ENCODE results near the gene C17orf113. TPM values are rescaled to one million over a fixed set of nuclear protein-coding genes. Genes with fewer than 3 reads are reported as not detected.

The C17orf113 gene
- polyA plus RNA-seq, 6 donors from 2014 or later, result 0.13 to 0.87 (median 0.58) TPM

Other genes with a start within 250 kb of the C17orf113 start
- gene P3H4, start 238.7 kb downstream of the C17orf113 start, polyA plus RNA-seq (ENCODE audit: low read depth in 6 of 6), result 1 to 10 TPM in 2 of 6 donors, under 1 TPM in 4; 0.39 to 2.9 (median 0.87) TPM
- gene FKBP10, start 237.6 kb downstream of the C17orf113 start, polyA plus RNA-seq (ENCODE audit: low read depth in 6 of 6), result not detected
- gene NT5C3B, start 214.4 kb downstream of the C17orf113 start, polyA plus RNA-seq (ENCODE audit: low read depth in 6 of 6), result 10 to 100 TPM; 28.9 to 49.8 (median 37.8) TPM
- not detected for gene KLHL10, start 212.8 kb downstream of the C17orf113 start, polyA plus RNA-seq (ENCODE audit: low read depth in 6 of 6)
- gene KLHL11, start 185.2 kb downstream of the C17orf113 start, polyA plus RNA-seq (ENCODE audit: low read depth in 6 of 6), result 1 to 10 TPM; 3.6 to 9.8 (median 6.7) TPM
- gene ACLY, start 131.7 kb downstream of the C17orf113 start, polyA plus RNA-seq (ENCODE audit: low read depth in 6 of 6), result 10 to 100 TPM; 34.0 to 63.5 (median 49.8) TPM
- gene ODAD4, start 120.0 kb downstream of the C17orf113 start, polyA plus RNA-seq (ENCODE audit: low read depth in 6 of 6), result under 1 TPM in 4 of 6 donors, not detected in 2; 0.17 to 0.60 (median 0.37) TPM
- 10 to 100 TPM; 27.5 to 42.4 (median 34.8) TPM for gene CNP, start 83.8 kb downstream of the C17orf113 start, polyA plus RNA-seq (ENCODE audit: low read depth in 6 of 6)
- gene DNAJC7, start 33.2 kb downstream of the C17orf113 start, polyA plus RNA-seq (ENCODE audit: low read depth in 6 of 6), result 10 to 100 TPM; 33.4 to 98.0 (median 77.4) TPM
- 10 to 100 TPM; 25.0 to 42.1 (median 36.1) TPM for gene NKIRAS2, start 30.5 kb downstream of the C17orf113 start, polyA plus RNA-seq (ENCODE audit: low read depth in 6 of 6)
- gene ZNF385C, start 47.9 kb upstream of the C17orf113 start, polyA plus RNA-seq (ENCODE audit: low read depth in 6 of 6), result under 1 TPM in 1 of 6 donors, not detected in 5; 0.21 TPM
- 10 to 100 TPM in 5 of 6 donors, 1 to 10 TPM in 1; 9.4 to 22.3 (median 13.4) TPM for gene DHX58, start 62.1 kb upstream of the C17orf113 start, polyA plus RNA-seq (ENCODE audit: low read depth in 6 of 6)
- gene KAT2A, start 70.8 kb upstream of the C17orf113 start, polyA plus RNA-seq (ENCODE audit: low read depth in 6 of 6), result 10 to 100 TPM in 4 of 6 donors, 1 to 10 TPM in 2; 5.0 to 13.5 (median 10.1) TPM
- under 1 TPM in 4 of 6 donors, not detected in 2; 0.17 to 0.37 (median 0.25) TPM for gene HSPB9, start 72.2 kb upstream of the C17orf113 start, polyA plus RNA-seq (ENCODE audit: low read depth in 6 of 6)
- gene RAB5C, start 104.4 kb upstream of the C17orf113 start, polyA plus RNA-seq (ENCODE audit: low read depth in 6 of 6), result 100 to 1,000 TPM in 3 of 6 donors, 10 to 100 TPM in 3; 72.4 to 137 (median 94.4) TPM
- gene KCNH4, start 130.5 kb upstream of the C17orf113 start, polyA plus RNA-seq (ENCODE audit: low read depth in 6 of 6), result under 1 TPM in 4 of 6 donors, not detected in 2; 0.09 to 0.17 (median 0.12) TPM
- not detected for gene HCRT, start 134.9 kb upstream of the C17orf113 start, polyA plus RNA-seq (ENCODE audit: low read depth in 6 of 6)
- gene GHDC, start 143.9 kb upstream of the C17orf113 start, polyA plus RNA-seq (ENCODE audit: low read depth in 6 of 6), result 10 to 100 TPM; 21.9 to 32.7 (median 26.2) TPM
- gene STAT5B, start 225.8 kb upstream of the C17orf113 start, polyA plus RNA-seq (ENCODE audit: low read depth in 6 of 6), result 10 to 100 TPM; 22.8 to 52.6 (median 42.6) TPM
- gene STAT5A, start 237.9 kb upstream of the C17orf113 start, polyA plus RNA-seq (ENCODE audit: low read depth in 6 of 6), result 10 to 100 TPM; 24.6 to 53.2 (median 45.2) TPM

All from naive B cell (primary cell).